ENCODE data around the gene SLX4.
"Not testable (repeated sequence)": the region's sequence is repeated elsewhere in the genome, so short reads cannot be mapped to it uniquely, and the experiment has no call there.

Gene SLX4

DNA sequence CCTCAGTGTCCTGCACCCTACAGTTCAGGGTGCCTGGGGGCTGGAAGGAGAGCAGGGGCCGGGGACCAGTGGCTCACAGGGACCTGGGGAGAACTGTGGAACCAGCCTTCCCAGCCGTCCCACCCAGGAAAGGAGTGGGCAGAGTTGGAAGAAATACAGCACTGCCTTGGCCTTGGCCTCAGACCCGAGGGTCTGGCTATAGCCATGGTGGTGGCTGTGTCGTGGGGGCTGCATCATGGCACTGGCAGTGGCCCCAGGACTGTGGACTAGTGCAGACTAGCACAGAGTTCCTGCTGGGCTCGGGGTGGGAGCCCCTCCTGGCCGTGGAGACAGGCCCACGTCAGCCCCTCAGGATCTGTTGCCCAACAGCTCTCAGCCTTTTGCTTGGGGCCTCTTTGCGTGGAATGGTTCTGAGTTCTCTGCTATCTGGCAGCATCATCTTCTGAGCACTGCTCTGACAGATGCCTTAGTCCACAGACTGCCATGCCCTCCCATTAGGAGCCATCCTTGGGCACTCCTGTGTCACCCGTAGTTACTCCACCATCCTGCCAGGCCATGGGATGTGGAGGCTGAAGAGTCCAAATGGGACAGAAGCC lies 30.5 kb upstream of the SLX4 start:
- FAIRE-seq: no peak

- FAIRE-seq: no peak
These were observed 29.5 kb upstream of the SLX4 start for GRCh38 chr16:3640632-3641501.

DNA sequence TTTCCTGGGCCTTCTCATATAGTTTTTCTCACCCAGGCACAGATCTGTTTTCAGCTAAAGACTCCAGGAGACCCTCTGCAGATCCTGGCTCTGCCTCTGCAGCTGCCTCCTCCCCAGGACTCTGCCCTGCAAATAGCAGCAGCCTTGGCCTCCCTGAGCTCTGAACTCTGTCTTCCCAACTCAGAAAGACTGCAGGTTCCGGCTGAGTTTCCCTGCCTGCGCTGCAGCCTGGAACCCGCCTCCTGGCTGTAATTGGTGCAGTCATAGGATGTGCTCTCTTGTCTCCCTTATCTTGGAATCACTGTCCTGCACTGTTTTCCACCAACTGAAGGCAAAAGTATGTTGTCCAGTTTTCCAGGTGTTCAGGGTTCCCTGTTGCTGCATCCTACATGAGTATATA lies 28.8 kb upstream of the SLX4 start:
- no peak for FAIRE-seq

DNA sequence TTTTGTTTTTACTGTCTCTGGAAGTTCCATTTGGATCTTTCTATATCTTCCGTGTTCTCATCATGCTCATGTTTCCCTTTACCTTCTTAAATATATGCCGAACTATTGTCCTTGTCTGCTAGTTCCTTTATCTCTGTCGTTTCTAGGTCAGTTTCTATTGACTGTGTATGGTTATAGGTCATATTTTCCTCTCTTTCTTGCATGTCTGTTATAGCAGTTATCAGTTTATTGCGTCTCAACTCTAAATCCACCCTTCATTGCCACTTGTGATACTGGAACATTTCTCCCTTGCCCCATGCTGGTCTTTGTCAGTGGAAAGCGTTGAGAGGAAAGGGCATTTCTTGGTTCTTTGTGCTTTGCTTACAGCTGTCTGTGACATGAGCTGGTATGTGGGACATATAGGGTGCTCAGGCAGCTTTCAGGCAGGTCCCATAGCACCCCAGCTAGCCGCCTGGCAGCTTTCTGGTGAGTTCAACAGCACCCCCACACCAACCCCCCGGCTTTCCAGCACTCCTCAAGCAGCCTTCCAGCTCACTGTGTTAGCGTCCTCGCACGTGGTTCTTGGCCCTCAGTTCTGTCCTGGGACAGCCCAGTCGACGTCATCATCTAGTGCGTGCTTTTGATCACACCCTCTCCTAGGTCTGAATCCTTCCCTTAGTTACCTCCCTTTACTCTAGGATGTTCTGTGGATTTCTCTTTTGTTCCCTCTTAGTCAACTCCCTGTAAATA lies 27.7 kb upstream of the SLX4 start:
- no peak for FAIRE-seq

GRCh38 chr16:3637371-3637923 lies 26.0 kb upstream of the SLX4 start:
- FAIRE-seq: no peak

DNA sequence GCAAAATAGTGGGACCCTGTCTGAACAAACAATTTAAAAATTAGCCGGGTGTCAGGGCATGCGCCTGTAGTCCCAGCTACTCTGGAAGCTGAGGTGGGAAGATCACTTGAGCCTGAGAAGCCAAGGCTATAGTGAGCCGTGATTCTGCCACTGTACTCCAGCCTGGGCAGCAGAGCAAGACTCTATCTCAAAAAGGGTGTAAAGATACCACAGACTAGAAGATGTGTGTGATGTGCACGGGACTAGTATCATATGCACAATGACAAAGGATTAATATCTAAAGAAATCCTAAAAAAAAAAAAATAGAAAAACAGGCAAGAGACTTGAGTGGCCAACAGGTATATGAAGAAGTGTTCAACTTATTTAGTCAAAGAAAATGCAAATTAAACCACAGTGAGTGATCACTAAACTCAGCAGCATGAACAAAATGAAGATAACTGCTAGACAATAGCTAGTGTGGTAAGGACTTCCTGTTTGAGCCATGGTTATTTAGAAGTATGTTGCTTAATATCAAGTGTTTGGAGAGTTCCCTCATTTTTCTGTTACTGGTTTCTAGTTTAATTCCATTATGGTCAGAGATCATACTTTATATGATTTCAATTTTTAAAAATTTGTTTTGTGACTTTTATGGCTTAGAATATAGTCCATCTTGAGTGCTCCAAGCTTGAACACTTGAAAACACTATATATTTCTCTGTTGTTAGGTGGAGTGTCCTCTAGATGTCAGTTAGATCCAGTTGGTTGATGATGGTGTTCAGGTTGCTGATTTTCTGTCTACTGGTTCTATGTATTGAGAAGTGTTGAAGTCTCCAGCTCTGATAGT lies 14.7 kb upstream of the SLX4 start:
- FAIRE-seq: peak; percentile 65

DNA sequence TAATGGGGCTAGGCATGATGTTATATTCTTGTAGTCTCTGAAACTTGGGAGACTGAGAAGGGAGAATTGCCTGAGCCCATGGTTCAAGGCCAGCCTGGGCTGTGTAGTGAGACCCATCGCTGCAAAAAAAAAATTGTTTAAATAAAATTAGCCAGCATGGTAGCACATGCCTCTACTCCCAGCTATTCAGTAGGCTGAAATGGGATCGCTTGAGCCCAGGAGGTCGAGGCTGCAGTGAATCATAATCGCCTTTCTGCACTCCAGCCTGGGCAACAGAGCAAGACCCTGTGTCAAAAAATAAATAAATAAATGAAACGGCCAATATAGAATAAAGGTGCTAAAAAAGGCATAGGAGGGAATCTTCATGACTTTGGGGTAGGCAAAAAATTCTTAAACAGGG lies 13.9 kb upstream of the SLX4 start:
- FAIRE-seq: no peak

DNA sequence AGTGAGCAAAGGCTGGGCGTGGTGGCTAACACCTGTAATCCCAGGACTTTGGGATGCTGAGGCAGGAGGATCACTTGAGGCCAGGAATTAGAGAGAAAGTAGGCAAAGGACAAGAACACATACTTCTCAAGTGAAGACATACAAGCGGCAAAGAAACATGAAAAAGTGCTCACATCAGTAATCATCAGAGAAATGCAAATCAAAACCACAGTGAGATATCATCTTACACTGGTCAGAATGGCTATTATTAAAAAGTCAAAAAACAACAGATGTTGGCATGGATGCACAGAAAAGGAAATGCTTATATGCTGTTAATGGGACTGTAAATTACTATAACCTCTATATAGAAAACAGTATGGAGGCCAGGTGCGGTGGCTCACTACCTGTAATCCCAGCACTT lies 12.2 kb upstream of the SLX4 start:
- FAIRE-seq: no peak

GRCh38 chr16:3618769-3619141 lies 7.3 kb upstream of the SLX4 start:
- no peak for FAIRE-seq

- FAIRE-seq: no peak
These were observed 1.4 kb upstream of the SLX4 start for GRCh38 chr16:3612510-3613466.

DNA sequence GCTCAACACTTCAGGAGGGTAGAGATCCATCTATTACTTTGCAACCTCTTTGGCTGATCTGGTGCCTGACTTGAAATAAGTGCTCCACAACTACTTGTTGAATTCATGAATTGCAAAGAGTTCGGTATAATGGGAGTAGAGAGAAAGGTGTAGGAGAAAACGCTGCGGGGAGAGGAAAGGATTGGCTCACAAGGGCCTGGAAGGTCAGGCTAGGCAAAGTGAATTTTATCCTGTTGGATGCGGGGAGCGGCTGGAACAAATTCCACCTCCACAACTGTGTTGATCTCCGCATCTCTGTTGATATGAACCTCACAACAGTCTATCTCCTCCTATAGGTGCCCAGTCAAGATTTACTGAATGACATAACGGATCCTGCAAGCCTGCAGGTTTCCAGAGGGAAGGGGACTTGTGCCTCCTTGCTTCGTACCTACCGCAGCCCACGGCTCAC lies 684 bp downstream of the SLX4 start:
- FAIRE-seq: no peak

GRCh38 chr16:3609895-3610697 lies 1.3 kb downstream of the SLX4 start:
- FAIRE-seq: no peak

GRCh38 chr16:3608976-3609375 lies 2.4 kb downstream of the SLX4 start:
- FAIRE-seq: not testable (repeated sequence)

DNA sequence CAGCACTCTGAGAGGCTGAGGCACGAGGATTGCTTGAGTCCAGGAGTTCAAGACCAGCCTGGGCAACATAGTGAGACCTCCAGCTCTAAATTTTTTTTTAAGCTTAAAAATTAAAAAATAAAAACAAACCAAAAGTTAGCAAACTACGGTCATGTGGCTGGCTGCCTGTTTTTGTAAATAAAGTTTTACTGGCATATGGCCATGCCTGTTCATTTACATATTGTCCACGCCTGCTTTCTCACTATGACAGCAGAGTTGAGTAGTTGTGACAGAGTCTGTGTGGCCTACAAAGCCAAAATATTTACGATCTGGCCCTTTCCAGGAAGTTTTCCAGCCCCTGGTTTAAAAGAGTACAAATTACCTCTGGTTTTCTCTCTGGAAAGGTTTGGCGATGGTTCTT lies 3.3 kb downstream of the SLX4 start:
- FAIRE-seq: no peak

DNA sequence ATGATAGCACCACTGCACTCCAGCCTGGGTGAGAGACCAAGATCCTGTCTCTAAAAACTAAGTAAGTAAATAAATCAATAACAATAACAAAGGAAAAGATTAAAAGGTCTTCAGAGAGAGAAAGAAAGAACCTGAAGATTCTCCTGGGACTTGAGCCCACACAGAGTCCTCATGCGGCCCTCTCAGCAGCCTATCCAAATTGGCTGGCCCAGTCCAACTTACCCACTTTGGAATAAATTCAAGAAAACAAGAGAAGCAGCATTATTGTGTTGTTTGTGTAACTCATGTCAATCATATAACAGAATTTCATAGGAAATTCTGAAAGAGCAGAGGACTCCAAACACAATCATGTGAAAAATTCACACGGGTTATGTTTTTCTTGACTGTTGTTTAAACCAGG lies 3.8 kb downstream of the SLX4 start:
- FAIRE-seq: no peak

- FAIRE-seq: no peak
These were observed 4.2 kb downstream of the SLX4 start for GRCh38 chr16:3607161-3607560.

DNA sequence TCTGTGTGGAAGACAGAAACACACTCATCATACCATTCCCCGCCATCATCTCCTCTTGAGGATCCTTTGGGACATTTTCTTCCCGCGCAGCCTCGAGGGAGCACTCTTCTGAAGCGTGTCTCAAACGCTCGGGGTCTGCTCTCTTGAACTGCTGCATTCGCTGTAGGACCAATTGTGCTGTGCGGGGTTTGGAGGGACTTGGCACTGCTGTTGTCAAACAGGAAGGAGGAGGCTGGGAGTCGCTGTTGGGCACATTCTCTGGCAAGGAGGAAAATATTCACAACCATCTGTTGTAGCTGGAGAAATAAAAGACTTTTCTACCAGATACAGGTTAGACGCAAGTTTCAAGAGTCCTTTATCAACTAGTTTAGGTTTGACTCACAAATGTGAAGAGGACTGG lies 5.0 kb downstream of the SLX4 start:
- no peak for FAIRE-seq

DNA sequence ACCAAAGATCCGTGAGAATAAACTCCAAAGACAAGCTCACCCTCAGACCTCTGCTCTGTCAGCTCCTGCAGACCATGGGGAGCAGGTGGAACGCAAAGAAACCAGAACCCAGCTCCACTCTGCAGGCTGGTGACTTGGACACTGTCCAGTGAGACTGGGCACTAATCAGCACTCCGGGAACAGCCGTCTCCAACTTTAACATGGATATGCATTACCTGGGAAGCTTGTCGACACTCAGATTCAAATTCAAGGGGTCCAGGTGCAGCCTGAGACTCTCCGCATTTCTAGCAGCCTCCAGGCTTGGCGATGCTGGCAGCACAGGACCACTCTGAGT lies 9.1 kb downstream of the SLX4 start:
- no peak for FAIRE-seq

- no peak for FAIRE-seq
These were observed 9.6 kb downstream of the SLX4 start for GRCh38 chr16:3601614-3602319.

GRCh38 chr16:3599922-3600321 lies 11.5 kb downstream of the SLX4 start:
- FAIRE-seq: no peak

Data from A204.1 (cell line).